Gastrocnemius medialis (tissue), 4 donors: ENCODE measurements around the gene AKR1B15. TPM values are rescaled to one million over a fixed set of nuclear protein-coding genes. Genes with fewer than 3 reads are reported as not detected.

ENCODE experiments used
- ATAC-seq, 2 donors: fragments of 150-250 bp; one replicate each; pipeline ENCODE4 v1.9.1; 2016
- DNase-seq, 2 donors: peaks; one replicate each; pipeline ENCODE4 v3.0.0-alpha.2; 2019
- H3K27ac ChIP-seq, 4 donors: fragments of 200-600 bp; sonication (generic); 1 replicate in 1 of 4; 2 replicates in 3 of 4; pipeline ENCODE4 v1.5.1; 2016 to 2018; ENCODE audit warnings: mild to moderate bottlenecking in 2 of 4, moderate library complexity in 1 of 4
- H3K27me3 ChIP-seq, 3 donors: fragments of 200-600 bp; sonication (generic) in 2 of 3; 1 replicate in 1 of 3; 2 replicates in 2 of 3; pipeline versions ENCODE4 v1.5.1 to v1.6.0; 2016 to 2019; ENCODE audit warnings: mild to moderate bottlenecking in 1 of 3, moderate library complexity in 1 of 3
- H3K36me3 ChIP-seq, 2 donors: fragments of 200-600 bp; sonication (generic) in 1 of 2; one replicate each; pipeline ENCODE4 v1.5.1; 2017 to 2018
- H3K4me1 ChIP-seq, 2 donors: fragments of 200-600 bp; sonication (generic) in 1 of 2; one replicate each; pipeline ENCODE4 v1.5.1; 2016 to 2017; ENCODE audit warnings: mild to moderate bottlenecking in 2 of 2
- H3K4me3 ChIP-seq, 4 donors: fragments of 200-600 bp; sonication (generic) in 3 of 4; 1 replicate in 1 of 4; 2 replicates in 3 of 4; pipeline ENCODE4 v1.5.1; 2016 to 2019; ENCODE audit warnings: mild to moderate bottlenecking in 2 of 4
- H3K9me3 ChIP-seq, 3 donors: fragments of 200-600 bp; sonication (generic) in 2 of 3; 1 replicate in 1 of 3; 2 replicates in 2 of 3; pipeline ENCODE4 v1.5.1; 2016 to 2019
- CTCF ChIP-seq, 5 experiments: fragments of 450-650 bp in 3 of 5; fragments of 200-600 bp in 2 of 5; sonication (generic) in 2 of 5; IDR thresholded peaks in 4 of 5; conservative IDR thresholded peaks in 1 of 5; 1 replicate in 4 of 5; 2 replicates in 1 of 5; pipeline ENCODE4 v1.5.1; 2016 to 2019; ENCODE audit warnings: antibody characterized with exemption in 5 of 5, mild to moderate bottlenecking in 3 of 5, moderate library complexity in 3 of 5
- POLR2A ChIP-seq, 2 donors: fragments of 450-650 bp; IDR thresholded peaks; one replicate each; pipeline ENCODE4 v1.6.1; 2017; ENCODE audit warnings: antibody characterized with exemption in 2 of 2, mild to moderate bottlenecking in 2 of 2, moderate library complexity in 2 of 2
- in situ Hi-C, 4 donors: fragments of 200-750 bp; cut with MboI; loops; one replicate each; pipeline versions ENCODE4 v1.15.0 to v1.8.0; 2017; ENCODE audit warnings: low sequenced_read_pairs in 4 of 4
- intact Hi-C: fragments of 100-400 bp; cut with DNase I; formaldehyde crosslinking; loops from one replicate; pipeline ENCODE4 v1.15.1; 2023; ENCODE audit warnings: low total_unique reads
- total RNA-seq, 4 donors: library from RNA; depleted of rRNA; stranded (reverse); fragments of >200 nt; gene quantifications; one replicate each; pipeline versions ENCODE4 v1.1.0 to v1.2.3, GENCODE V29; 2016

Gene AKR1B15
- total RNA-seq, 4 donors from 2014 or later: 1.9 to 77.5 (median 10.3) TPM

GRCh38 chr7:134589491-134589941 is 40.6 kb downstream of the AKR1B15 start:
- Histone ChIP-seq H3K36me3 (no peaks in the 10 kb centered on the region), H3K9me3 (no peaks in the 10 kb centered on the region), H3K4me1 (peaks cover 8 to 13% of the 10 kb centered on the region in 2 donors), H3K4me3 (no peak overlapping the region), H3K27ac (no peak overlapping the region), H3K27me3 (no peaks in the 10 kb centered on the region)
- DNase-seq (no peak), ATAC-seq (no peak)
- TF ChIP-seq CTCF (IDR thresholded peaks at IDR 0.05 in 4 of 5, conservative IDR thresholded peaks at IDR 0.05 in 1 of 5) (no peak), POLR2A (IDR thresholded peaks at IDR 0.05) (no peak)
- intact Hi-C loops: no loop called here
- in situ Hi-C loops: no loop called here

GRCh38 chr7:134593530-134594392 is 44.9 kb downstream of the AKR1B15 start:
- H3K27me3 ChIP-seq: no peaks in the 10 kb centered on the region
- in situ Hi-C loops (no loop called here), intact Hi-C loops (no loop called here)
- no peaks in the 10 kb centered on the region for H3K36me3 ChIP-seq
- no peaks in the 10 kb centered on the region for H3K9me3 ChIP-seq
- ATAC-seq (peak; percentile 58 to 76), DNase-seq (peak in 1 of 2 donors; percentile 38)
- no peak for TF ChIP-seq CTCF (IDR thresholded peaks at IDR 0.05 in 4 of 5, conservative IDR thresholded peaks at IDR 0.05 in 1 of 5)
- TF ChIP-seq POLR2A (IDR thresholded peaks at IDR 0.05): no peak
- H3K4me1 ChIP-seq: peaks cover 8 to 13% of the 10 kb centered on the region in 2 donors
- H3K4me3 ChIP-seq: no peak overlapping the region
- peak overlapping the region; percentile 59 to 74 (median 65) for H3K27ac ChIP-seq

- H3K36me3 ChIP-seq: no peaks in the 10 kb centered on the region
- no peaks in the 10 kb centered on the region for H3K9me3 ChIP-seq
- peak overlapping the region in 1 of 4 donors; percentile 59 for H3K27ac ChIP-seq
- H3K27me3 ChIP-seq: no peaks in the 10 kb centered on the region
- H3K4me1 ChIP-seq: peaks cover 8 to 13% of the 10 kb centered on the region in 2 donors
- ATAC-seq (no peak), DNase-seq (no peak)
- H3K4me3 ChIP-seq: no peak overlapping the region
- no peak for TF ChIP-seq POLR2A (IDR thresholded peaks at IDR 0.05)
- no peak for TF ChIP-seq CTCF (IDR thresholded peaks at IDR 0.05 in 4 of 5, conservative IDR thresholded peaks at IDR 0.05 in 1 of 5)
- in situ Hi-C loops (no loop called here), intact Hi-C loops (no loop called here)
Observed at GRCh38 chr7:134594877-134595276, 46.0 kb downstream of the AKR1B15 start.

- ATAC-seq (no peak), DNase-seq (no peak)
- no peaks in the 10 kb centered on the region for H3K9me3 ChIP-seq
- H3K4me3 ChIP-seq: no peak overlapping the region
- TF ChIP-seq POLR2A (IDR thresholded peaks at IDR 0.05) (no peak), CTCF (IDR thresholded peaks at IDR 0.05 in 4 of 5, conservative IDR thresholded peaks at IDR 0.05 in 1 of 5) (no peak)
- H3K36me3 ChIP-seq: no peaks in the 10 kb centered on the region
- no peak overlapping the region for H3K27ac ChIP-seq
- peaks cover 0 to 1% of the 10 kb centered on the region in 2 donors for H3K4me1 ChIP-seq
- H3K27me3 ChIP-seq: no peaks in the 10 kb centered on the region
- in situ Hi-C loops: no loop called here
- intact Hi-C loops: no loop called here
Observed at GRCh38 chr7:134599371-134599770, 50.5 kb downstream of the AKR1B15 start.
